ENCODE results near the gene COL24A1. TPM values are rescaled to one million over a fixed set of nuclear protein-coding genes. Genes with fewer than 3 reads are reported as not detected.

Gene COL24A1
- total and polyA plus RNA-seq, 4 donors: 0.33 to 16.7 (median 0.67) TPM

DNA sequence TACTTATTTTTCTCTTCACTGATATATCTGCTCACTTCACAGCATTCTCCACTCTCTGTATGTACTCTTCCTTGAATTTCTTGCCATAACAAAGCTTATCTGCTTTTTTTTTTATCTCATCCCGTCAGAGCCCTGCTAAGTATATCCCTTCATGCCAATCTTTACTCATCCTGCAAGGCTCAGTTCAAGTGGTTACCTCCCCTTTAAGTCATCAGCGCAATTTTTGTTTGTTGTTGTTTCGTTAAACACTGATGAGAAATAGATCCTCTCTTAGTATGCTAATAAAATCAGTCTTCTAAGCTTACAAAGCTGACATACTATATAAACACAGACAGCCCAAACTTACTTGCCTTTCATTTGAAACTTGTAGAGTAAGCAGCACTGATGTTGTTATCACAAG, 17.8 kb downstream of the COL24A1 start:
- TF ChIP-seq, protein P1, sequence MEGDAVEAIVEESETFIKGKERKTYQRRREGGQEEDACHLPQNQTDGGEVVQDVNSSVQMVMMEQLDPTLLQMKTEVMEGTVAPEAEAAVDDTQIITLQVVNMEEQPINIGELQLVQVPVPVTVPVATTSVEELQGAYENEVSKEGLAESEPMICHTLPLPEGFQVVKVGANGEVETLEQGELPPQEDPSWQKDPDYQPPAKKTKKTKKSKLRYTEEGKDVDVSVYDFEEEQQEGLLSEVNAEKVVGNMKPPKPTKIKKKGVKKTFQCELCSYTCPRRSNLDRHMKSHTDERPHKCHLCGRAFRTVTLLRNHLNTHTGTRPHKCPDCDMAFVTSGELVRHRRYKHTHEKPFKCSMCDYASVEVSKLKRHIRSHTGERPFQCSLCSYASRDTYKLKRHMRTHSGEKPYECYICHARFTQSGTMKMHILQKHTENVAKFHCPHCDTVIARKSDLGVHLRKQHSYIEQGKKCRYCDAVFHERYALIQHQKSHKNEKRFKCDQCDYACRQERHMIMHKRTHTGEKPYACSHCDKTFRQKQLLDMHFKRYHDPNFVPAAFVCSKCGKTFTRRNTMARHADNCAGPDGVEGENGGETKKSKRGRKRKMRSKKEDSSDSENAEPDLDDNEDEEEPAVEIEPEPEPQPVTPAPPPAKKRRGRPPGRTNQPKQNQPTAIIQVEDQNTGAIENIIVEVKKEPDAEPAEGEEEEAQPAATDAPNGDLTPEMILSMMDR (IDR thresholded peaks at IDR 0.05; ENCODE audit: control extremely low read depth, extremely low read depth): no peak
- H3K36me3 ChIP-seq (ENCODE audit: control insufficient read depth in 4 of 4, insufficient read depth in 4 of 4, low read length in 4 of 4): peaks cover 0 to 22% (median 4%) of the 10 kb centered on the region in 4 donors
- 69 to 80% methylated on average over 3 of the region's 3 CpGs for WGBS, 2 donors

GRCh38 chr1:86137436-86137835, 19.1 kb downstream of the COL24A1 start:
- H3K9ac ChIP-seq (ENCODE audit: insufficient read depth in 1 of 2, low read length in 2 of 2): no peak overlapping the region
- no peak overlapping the region for H3K4me3 ChIP-seq
- ATAC-seq (ENCODE audit: insufficient read depth, low FRiP score) (no peak), DNase-seq (no peak)
- no peak overlapping the region for H3K27ac ChIP-seq (ENCODE audit: low read depth in 1 of 2, low read length in 1 of 2)
- H3K27me3 ChIP-seq (ENCODE audit: control insufficient read depth in 3 of 3, insufficient read depth in 3 of 3, low read length in 2 of 3): no peaks in the 10 kb centered on the region
- H3K9me3 ChIP-seq (ENCODE audit: control insufficient read depth in 4 of 4, insufficient read depth in 3 of 4, low read length in 3 of 4): no peaks in the 10 kb centered on the region
- TF ChIP-seq, protein P1 (IDR thresholded peaks at IDR 0.05; ENCODE audit: control extremely low read depth, extremely low read depth): no peak
- WGBS, 2 donors: 3 to 11% methylated on average over 1 of the region's 1 CpG
- H3K4me1 ChIP-seq (ENCODE audit: control insufficient read depth in 5 of 5, insufficient read depth in 5 of 5, low read length in 5 of 5): peaks cover 0 to 11% (median 0%) of the 10 kb centered on the region in 5 donors
- peaks cover 0 to 22% (median 4%) of the 10 kb centered on the region in 4 donors for H3K36me3 ChIP-seq (ENCODE audit: control insufficient read depth in 4 of 4, insufficient read depth in 4 of 4, low read length in 4 of 4)

More for the DNA sequence above, 17.8 kb downstream of the COL24A1 start:
- Histone ChIP-seq H3K4me3 (no peak overlapping the region), H3K9me3 (ENCODE audit: control insufficient read depth in 4 of 4, insufficient read depth in 3 of 4, low read length in 3 of 4) (no peaks in the 10 kb centered on the region), H3K4me1 (ENCODE audit: control insufficient read depth in 5 of 5, insufficient read depth in 5 of 5, low read length in 5 of 5) (peaks cover 0 to 11% (median 0%) of the 10 kb centered on the region in 5 donors), H3K9ac (ENCODE audit: insufficient read depth in 1 of 2, low read length in 2 of 2) (no peak overlapping the region), H3K27me3 (ENCODE audit: control insufficient read depth in 3 of 3, insufficient read depth in 3 of 3, low read length in 2 of 3) (no peaks in the 10 kb centered on the region), H3K27ac (ENCODE audit: low read depth in 1 of 2, low read length in 1 of 2) (no peak overlapping the region)
- no peak for DNase-seq
- ATAC-seq (ENCODE audit: insufficient read depth, low FRiP score): no peak

DNA sequence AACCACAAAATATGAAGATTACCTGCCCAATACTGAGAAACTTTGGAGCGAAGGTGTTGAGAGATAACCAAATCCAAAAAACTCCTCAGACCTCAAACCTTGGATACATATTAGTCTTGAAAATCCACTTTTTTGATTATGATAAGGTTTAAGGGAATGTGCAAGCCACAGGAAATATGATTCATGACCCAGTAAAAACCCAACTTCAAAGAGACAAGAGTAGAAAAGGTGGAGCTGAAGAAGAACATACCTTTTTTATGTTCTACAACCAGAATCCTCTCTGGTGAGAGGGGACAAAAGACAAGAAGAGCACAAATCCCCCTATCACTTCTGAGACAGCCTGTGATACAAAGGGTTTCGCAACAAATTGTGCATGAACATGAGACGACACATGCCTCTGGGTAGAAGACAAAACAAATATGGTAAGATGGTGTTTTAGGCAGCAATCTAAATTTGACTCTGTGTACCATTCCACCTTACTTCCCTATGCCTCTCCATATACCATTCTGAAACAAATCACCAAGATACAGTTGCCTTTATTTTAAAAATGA, 37.3 kb downstream of the COL24A1 start:
- Histone ChIP-seq H3K9me3 (ENCODE audit: control insufficient read depth in 4 of 4, insufficient read depth in 3 of 4, low read length in 3 of 4) (peaks cover 0 to 3% (median 1%) of the 10 kb centered on the region in 4 donors), H3K9ac (ENCODE audit: insufficient read depth in 1 of 2, low read length in 2 of 2) (no peak overlapping the region), H3K4me1 (ENCODE audit: control insufficient read depth in 5 of 5, insufficient read depth in 5 of 5, low read length in 5 of 5) (no peaks in the 10 kb centered on the region), H3K36me3 (ENCODE audit: control insufficient read depth in 4 of 4, insufficient read depth in 4 of 4, low read length in 4 of 4) (peaks cover 0 to 4% (median 2%) of the 10 kb centered on the region in 4 donors), H3K27ac (ENCODE audit: low read depth in 1 of 2, low read length in 1 of 2) (no peak overlapping the region), H3K27me3 (ENCODE audit: control insufficient read depth in 3 of 3, insufficient read depth in 3 of 3, low read length in 2 of 3) (no peaks in the 10 kb centered on the region), H3K4me3 (no peak overlapping the region)
- no peak for ATAC-seq (ENCODE audit: insufficient read depth, low FRiP score)
- TF ChIP-seq, protein P1 (IDR thresholded peaks at IDR 0.05; ENCODE audit: control extremely low read depth, extremely low read depth): no peak
- 86 to 89% methylated on average over 3 of the region's 3 CpGs for WGBS, 2 donors
- DNase-seq: peak in 1 of 3 donors; percentile 9

Measured in lung (tissue), 12 donors.